AG04449 (cell line): Measurements from ENCODE around the gene TMCC1.

ENCODE experiments used
- CTCF ChIA-PET: fragments of 350-600 bp; formaldehyde crosslinking; extraction: SDS; loops from one replicate; lab custom pipeline; 2021; ENCODE audit warnings: antibody characterized with exemption; lab: Yijun Ruan, JAX
- POLR2A ChIA-PET: fragments of 400-600, 350-600 bp; formaldehyde crosslinking; extraction: SDS; loops from one replicate; lab custom pipeline; 2020; ENCODE audit warnings: antibody characterized with exemption, inconsistent platforms; lab: Yijun Ruan, JAX
- DNase-seq: peaks from one replicate; pipeline ENCODE4 v3.0.0-alpha.2; 2010; ENCODE audit warnings: low read depth, low spot score
- H3K4me3 ChIP-seq: 2 replicates; pipeline ENCODE4 v1.5.1; 2011; ENCODE audit warnings: low read depth, mild to moderate bottlenecking, control low read depth, low read length
- TF ChIP-seq, protein P1 (sequence below): IDR thresholded peaks from one replicate; pipeline ENCODE4 v1.5.1; 2011; ENCODE audit warnings: mild to moderate bottlenecking, moderate library complexity, low read length, control low read depth, inconsistent platforms; ENCODE audit not compliant: insufficient read depth; ENCODE audit errors: missing control alignments

Gene TMCC1

DNA sequence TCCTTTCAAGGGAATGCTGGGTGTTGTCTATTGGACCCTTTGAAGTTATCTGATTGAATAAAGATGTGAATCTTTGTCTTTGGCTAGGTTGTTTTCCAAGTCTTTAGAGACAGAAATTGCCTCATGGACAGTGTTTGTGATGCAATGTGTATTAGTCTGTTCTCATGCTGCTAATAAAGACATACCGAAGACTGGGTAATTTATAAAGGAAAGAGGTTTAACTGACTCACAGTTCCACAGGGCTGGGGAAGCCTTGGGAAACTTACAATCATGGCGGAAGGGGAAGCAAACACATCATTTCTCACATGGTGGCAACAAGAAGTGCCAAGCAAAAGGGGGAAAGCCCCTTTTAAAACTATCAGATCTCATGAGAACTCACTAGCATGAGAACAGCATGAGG lies 198.3 kb downstream of the TMCC1 start:
- TF ChIP-seq, protein P1, sequence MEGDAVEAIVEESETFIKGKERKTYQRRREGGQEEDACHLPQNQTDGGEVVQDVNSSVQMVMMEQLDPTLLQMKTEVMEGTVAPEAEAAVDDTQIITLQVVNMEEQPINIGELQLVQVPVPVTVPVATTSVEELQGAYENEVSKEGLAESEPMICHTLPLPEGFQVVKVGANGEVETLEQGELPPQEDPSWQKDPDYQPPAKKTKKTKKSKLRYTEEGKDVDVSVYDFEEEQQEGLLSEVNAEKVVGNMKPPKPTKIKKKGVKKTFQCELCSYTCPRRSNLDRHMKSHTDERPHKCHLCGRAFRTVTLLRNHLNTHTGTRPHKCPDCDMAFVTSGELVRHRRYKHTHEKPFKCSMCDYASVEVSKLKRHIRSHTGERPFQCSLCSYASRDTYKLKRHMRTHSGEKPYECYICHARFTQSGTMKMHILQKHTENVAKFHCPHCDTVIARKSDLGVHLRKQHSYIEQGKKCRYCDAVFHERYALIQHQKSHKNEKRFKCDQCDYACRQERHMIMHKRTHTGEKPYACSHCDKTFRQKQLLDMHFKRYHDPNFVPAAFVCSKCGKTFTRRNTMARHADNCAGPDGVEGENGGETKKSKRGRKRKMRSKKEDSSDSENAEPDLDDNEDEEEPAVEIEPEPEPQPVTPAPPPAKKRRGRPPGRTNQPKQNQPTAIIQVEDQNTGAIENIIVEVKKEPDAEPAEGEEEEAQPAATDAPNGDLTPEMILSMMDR = no peak
- no peak overlapping the region for H3K4me3 ChIP-seq
- CTCF ChIA-PET = interaction anchor here (1.6 kb wide), 1 partner anchor 19 kb away, joined by 3 read pairs; no protein-coding TSS in a partner anchor
- POLR2A ChIA-PET = no interaction called here
- DNase-seq = no peak

DNA sequence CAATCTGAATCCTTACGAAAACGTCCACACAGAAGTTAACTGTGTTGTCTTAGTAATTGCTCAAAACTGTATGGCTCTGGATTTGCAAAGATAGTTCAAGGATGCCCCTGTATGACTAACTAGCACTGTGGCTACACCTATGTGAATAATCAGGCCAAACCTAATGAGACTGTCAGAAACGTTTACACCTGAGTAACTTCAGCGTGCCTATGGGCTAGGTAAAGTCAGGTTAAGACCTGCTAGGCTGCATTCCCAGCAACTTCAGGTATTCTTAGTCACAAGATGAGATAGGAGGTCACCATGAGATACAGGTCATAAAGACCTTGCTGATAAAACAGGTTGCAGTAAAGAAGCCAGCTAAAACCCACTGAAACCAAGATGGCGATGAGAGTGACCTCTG lies 199.3 kb downstream of the TMCC1 start:
- H3K4me3 ChIP-seq = no peak overlapping the region
- POLR2A ChIA-PET = no interaction called here
- TF ChIP-seq, protein P1 = no peak
- CTCF ChIA-PET = no interaction called here
- no peak for DNase-seq

DNA sequence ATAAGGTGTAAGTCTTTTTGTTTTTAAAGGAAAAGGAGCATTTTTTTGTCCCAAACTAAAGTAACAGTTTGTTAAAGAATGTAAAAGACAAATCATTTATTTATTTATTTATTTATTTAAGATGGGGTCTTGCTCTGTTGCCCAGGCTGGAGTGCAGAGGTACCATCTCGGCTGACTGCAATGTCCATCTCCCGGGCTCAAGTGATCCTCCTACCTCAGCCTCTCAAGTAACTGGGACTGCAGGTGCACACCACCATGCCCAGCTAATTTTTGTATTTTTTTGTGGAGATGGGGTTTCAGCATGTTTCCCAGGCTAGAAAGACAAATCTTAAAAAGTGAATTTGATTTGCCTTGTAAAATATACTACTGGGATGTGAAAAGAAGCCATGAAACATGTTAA lies 200.8 kb downstream of the TMCC1 start:
- ChIA-PET POLR2A (no interaction called here), CTCF (no interaction called here)
- no peak for DNase-seq
- TF ChIP-seq, protein P1 = no peak
- H3K4me3 ChIP-seq = no peak overlapping the region

DNA sequence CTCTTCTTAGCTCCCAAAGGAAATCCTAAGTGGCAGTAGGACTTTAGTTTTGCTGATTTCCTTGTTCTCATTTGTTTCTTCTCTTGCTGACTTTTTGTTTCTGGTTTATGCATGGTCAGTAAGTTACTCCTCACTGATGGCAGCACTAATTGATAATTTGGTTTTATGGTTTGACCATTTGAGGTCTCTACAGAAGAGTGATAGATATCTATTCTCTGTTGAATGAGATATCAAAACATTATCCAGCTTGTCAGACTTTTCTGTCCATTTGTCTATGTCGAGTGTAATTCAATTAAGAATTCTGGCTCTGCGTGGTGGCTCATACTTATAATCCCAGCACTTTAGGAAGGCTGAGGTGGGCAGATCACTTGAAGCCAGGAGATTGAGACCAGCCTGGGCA lies 202.5 kb downstream of the TMCC1 start:
- TF ChIP-seq, protein P1 = no peak
- H3K4me3 ChIP-seq = no peak overlapping the region
- CTCF ChIA-PET = interaction anchor here (0.6 to 0.9 kb wide), 2 partner anchors 41 to 138 kb away, joined by 3 read pairs; no protein-coding TSS in a partner anchor
- DNase-seq = no peak
- POLR2A ChIA-PET = no interaction called here

DNA sequence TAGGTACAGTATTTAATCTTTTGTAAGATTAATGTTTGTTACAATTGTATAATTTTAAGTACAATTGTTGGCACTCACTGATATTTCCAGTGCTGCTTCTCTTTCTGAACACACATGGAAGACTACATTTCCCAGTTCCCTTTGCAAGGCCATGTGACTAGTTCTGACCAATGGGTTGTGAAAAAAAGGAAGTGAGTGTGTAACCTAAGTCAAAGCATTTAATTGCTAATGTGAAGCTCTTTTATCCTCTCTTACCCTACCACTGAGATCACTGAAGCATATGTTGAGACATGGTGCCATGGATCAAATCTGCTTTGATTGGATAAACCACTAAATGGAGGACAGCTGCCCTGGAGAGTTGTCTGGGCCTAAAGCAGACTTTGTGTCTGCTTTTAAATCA lies 203.1 kb downstream of the TMCC1 start:
- TF ChIP-seq, protein P1 = no peak
- ChIA-PET CTCF (no interaction called here), POLR2A (no interaction called here)
- no peak overlapping the region for H3K4me3 ChIP-seq
- peak; percentile 7 for DNase-seq

DNA sequence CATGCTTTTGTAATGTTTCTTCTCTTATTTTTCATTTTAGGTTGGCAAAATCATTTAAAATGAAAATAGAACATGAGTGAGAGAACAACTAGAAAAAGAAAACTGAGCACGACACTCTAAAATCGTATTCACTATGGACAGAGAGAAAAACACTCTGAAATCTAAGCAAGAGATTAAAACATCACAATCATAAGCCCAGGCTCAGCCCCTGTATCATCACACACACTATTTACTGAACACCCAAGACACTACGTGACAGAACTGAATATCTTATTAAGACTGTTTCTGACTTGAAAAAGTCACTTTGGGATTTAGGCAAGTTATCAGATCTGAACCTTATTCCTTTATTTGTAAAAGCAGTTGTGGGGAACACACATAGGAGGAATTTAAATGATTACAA lies 204.5 kb downstream of the TMCC1 start:
- ChIA-PET POLR2A (no interaction called here), CTCF (no interaction called here)
- no peak overlapping the region for H3K4me3 ChIP-seq
- DNase-seq = no peak
- TF ChIP-seq, protein P1 = no peak
